ENCODE measurements around the gene SLC2A8. TPM values are rescaled to one million over a fixed set of nuclear protein-coding genes. Genes with fewer than 3 reads are reported as not detected.

The SLC2A8 gene
- total RNA-seq, 1 experiment from 2014 or later, result 144 TPM

DNA sequence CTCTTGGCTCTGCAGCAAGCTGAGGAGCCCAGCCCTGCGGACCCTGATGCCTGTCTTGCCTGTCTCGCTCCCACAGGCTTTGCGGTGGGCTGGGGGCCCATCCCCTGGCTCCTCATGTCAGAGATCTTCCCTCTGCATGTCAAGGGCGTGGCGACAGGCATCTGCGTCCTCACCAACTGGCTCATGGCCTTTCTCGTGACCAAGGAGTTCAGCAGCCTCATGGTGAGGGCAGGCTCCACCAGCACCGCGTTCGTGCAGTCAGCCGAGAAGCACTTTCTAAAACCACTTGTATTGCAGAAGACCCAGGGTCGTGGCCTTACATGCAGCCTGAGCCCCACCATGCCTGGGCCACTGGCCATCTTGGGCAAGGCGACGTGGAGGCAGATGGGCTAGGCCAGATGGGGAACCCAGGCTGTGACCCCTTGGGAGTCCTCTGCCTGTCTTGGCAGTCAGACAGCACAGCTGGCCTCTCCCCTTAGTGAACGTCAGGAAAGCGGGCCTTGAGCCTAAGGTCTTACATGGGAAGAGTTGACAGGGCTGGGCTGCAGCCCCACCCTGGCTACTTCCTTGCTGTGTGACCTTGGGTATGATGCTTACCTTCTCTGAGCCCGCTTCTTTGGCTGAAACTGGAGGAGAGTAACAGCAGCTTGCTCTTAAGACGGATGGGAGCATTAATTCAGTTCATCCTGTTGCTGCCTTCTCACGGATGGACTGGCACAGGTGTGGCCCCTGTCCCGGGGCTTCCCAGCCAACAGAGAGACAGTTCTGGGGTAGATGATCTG lies 8.6 kb downstream of the SLC2A8 start:
- H3K36me3 ChIP-seq (ENCODE audit: control insufficient read depth, insufficient read depth, low read length), result peaks cover 2% of the 10 kb centered on the region
- intact Hi-C loops (cut with micrococcal nuclease; ENCODE audit: unreplicated experiment), result loop anchor here (2.0 kb wide), 1 partner anchor 45 kb away; no protein-coding TSS in a partner anchor
- peaks cover 60% of the 10 kb centered on the region for H3K36me3 Mint-ChIP-seq (ENCODE audit: insufficient read depth, unreplicated experiment)
- H3K4me3 ChIP-seq (ENCODE audit: low read depth, low read length), result no peak overlapping the region
- ChIA-PET CTCF (no interaction called here), POLR2A (no interaction called here)
- H3K9me3 ChIP-seq, result no peaks in the 10 kb centered on the region
- H3K4me3 Mint-ChIP-seq (ENCODE audit: unreplicated experiment), result no peak overlapping the region
- DNase-seq, result peak in 1 of 2 experiments; percentile 35
- H3K9me3 Mint-ChIP-seq (ENCODE audit: unreplicated experiment), result no peaks in the 10 kb centered on the region
- H3K27ac Mint-ChIP-seq (ENCODE audit: unreplicated experiment), result peak overlapping the region; percentile 61
- H3K4me1 ChIP-seq, result no peaks in the 10 kb centered on the region
- no TSS peak for BruUV-seq (replicated peaks)
- H3K4me1 Mint-ChIP-seq (ENCODE audit: low read depth, unreplicated experiment), result peaks cover 9% of the 10 kb centered on the region
- TF ChIP-seq, protein P1, sequence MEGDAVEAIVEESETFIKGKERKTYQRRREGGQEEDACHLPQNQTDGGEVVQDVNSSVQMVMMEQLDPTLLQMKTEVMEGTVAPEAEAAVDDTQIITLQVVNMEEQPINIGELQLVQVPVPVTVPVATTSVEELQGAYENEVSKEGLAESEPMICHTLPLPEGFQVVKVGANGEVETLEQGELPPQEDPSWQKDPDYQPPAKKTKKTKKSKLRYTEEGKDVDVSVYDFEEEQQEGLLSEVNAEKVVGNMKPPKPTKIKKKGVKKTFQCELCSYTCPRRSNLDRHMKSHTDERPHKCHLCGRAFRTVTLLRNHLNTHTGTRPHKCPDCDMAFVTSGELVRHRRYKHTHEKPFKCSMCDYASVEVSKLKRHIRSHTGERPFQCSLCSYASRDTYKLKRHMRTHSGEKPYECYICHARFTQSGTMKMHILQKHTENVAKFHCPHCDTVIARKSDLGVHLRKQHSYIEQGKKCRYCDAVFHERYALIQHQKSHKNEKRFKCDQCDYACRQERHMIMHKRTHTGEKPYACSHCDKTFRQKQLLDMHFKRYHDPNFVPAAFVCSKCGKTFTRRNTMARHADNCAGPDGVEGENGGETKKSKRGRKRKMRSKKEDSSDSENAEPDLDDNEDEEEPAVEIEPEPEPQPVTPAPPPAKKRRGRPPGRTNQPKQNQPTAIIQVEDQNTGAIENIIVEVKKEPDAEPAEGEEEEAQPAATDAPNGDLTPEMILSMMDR (IDR thresholded peaks at IDR 0.05; ENCODE audit: insufficient read depth in 1 of 2, low read depth in 1 of 2, low read length in 1 of 2, severe bottlenecking in 1 of 2, unreplicated experiment in 1 of 2), result no peak
- H3K27me3 ChIP-seq (replicated peaks; ENCODE audit: control insufficient read depth, insufficient read depth, low read length), result no peaks in the 10 kb centered on the region
- no peaks in the 10 kb centered on the region for H3K27me3 Mint-ChIP-seq (ENCODE audit: insufficient read depth, unreplicated experiment)

DNA sequence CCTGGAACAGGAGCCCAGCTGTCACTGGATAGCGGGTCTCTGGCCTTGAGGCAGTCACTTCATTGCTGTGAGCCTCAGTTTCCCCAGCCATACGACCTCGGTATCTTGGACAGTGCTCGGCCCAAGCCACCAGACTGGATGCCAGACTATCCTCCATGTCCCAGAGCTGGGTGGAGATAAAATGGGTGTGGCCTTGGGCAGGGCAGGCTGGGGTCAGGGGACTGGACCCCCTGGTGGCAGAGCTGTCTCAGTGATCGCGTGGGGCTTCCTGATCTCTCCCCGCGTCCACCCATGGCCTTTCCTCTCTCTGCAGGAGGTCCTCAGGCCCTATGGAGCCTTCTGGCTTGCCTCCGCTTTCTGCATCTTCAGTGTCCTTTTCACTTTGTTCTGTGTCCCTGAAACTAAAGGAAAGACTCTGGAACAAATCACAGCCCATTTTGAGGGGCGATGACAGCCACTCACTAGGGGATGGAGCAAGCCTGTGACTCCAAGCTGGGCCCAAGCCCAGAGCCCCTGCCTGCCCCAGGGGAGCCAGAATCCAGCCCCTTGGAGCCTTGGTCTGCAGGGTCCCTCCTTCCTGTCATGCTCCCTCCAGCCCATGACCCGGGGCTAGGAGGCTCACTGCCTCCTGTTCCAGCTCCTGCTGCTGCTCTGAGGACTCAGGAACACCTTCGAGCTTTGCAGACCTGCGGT lies 10.0 kb downstream of the SLC2A8 start:
- Histone ChIP-seq H3K4me1 (no peaks in the 10 kb centered on the region), H3K36me3 (ENCODE audit: control insufficient read depth, insufficient read depth, low read length) (peaks cover 2% of the 10 kb centered on the region), H3K27me3 (replicated peaks; ENCODE audit: control insufficient read depth, insufficient read depth, low read length) (no peaks in the 10 kb centered on the region), H3K9me3 (no peaks in the 10 kb centered on the region), H3K4me3 (ENCODE audit: low read depth, low read length) (no peak overlapping the region)
- TSS peak; percentile 39 for BruUV-seq (replicated peaks)
- CTCF ChIA-PET, result interaction anchor here (1.2 to 1.3 kb wide), 2 partner anchors 10 to 46 kb away, joined by 3 to 5 read pairs; partner anchors contain the start of gene SLC2A8
- Mint-ChIP-seq H3K27me3 (ENCODE audit: insufficient read depth, unreplicated experiment) (no peaks in the 10 kb centered on the region), H3K9me3 (ENCODE audit: unreplicated experiment) (no peaks in the 10 kb centered on the region), H3K36me3 (ENCODE audit: insufficient read depth, unreplicated experiment) (peaks cover 58% of the 10 kb centered on the region), H3K4me3 (ENCODE audit: unreplicated experiment) (no peak overlapping the region), H3K4me1 (ENCODE audit: low read depth, unreplicated experiment) (peaks cover 9% of the 10 kb centered on the region), H3K27ac (ENCODE audit: unreplicated experiment) (peak overlapping the region; percentile 76)
- POLR2A ChIA-PET, result interaction anchor here (1.1 to 1.4 kb wide), 2 partner anchors 14 to 38 kb away, joined by 3 to 12 read pairs; no protein-coding TSS in a partner anchor
- intact Hi-C loops (cut with micrococcal nuclease; ENCODE audit: unreplicated experiment), result loop anchor here (2.0 kb wide), 1 partner anchor 46 kb away; no protein-coding TSS in a partner anchor
- TF ChIP-seq, protein P1 (IDR thresholded peaks at IDR 0.05; ENCODE audit: insufficient read depth in 1 of 2, low read depth in 1 of 2, low read length in 1 of 2, severe bottlenecking in 1 of 2, unreplicated experiment in 1 of 2), result no peak
- no peak for DNase-seq

DNA sequence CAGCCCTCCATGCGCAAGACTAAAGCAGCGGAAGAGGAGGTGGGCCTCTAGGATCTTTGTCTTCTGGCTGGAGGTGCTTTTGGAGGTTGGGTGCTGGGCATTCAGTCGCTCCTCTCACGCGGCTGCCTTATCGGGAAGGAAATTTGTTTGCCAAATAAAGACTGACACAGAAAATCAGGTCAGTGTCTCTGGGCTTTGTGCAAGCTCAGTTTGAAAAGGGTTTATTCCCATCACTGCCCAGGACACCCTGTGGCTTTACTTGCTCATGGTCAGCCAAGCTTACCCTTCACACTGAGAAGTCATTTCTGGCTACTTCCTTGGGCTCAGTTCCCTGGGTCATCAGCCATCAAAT lies 10.5 kb downstream of the SLC2A8 start:
- peaks cover 60% of the 10 kb centered on the region for H3K36me3 Mint-ChIP-seq (ENCODE audit: insufficient read depth, unreplicated experiment)
- no TSS peak for BruUV-seq (replicated peaks)

More for the DNA sequence above, 10.5 kb downstream of the SLC2A8 start:
- Mint-ChIP-seq H3K27ac (ENCODE audit: unreplicated experiment) (peak overlapping the region; percentile 76), H3K9me3 (ENCODE audit: unreplicated experiment) (no peaks in the 10 kb centered on the region), H3K4me3 (ENCODE audit: unreplicated experiment) (no peak overlapping the region), H3K27me3 (ENCODE audit: insufficient read depth, unreplicated experiment) (no peaks in the 10 kb centered on the region), H3K4me1 (ENCODE audit: low read depth, unreplicated experiment) (peaks cover 9% of the 10 kb centered on the region)
- TF ChIP-seq, protein P1 (IDR thresholded peaks at IDR 0.05; ENCODE audit: insufficient read depth in 1 of 2, low read depth in 1 of 2, low read length in 1 of 2, severe bottlenecking in 1 of 2, unreplicated experiment in 1 of 2), result no peak
- intact Hi-C loops (cut with micrococcal nuclease; ENCODE audit: unreplicated experiment), result loop anchor here (2.0 kb wide), 1 partner anchor 47 kb away; no protein-coding TSS in a partner anchor
- H3K27me3 ChIP-seq (replicated peaks; ENCODE audit: control insufficient read depth, insufficient read depth, low read length), result no peaks in the 10 kb centered on the region
- H3K4me3 ChIP-seq (ENCODE audit: low read depth, low read length), result no peak overlapping the region
- H3K9me3 ChIP-seq, result no peaks in the 10 kb centered on the region
- ChIA-PET CTCF (interaction anchor here (0.7 to 1.3 kb wide), 2 partner anchors 47 to 92 kb away, joined by 3 read pairs; no protein-coding TSS in a partner anchor), POLR2A (interaction anchor here (1.1 to 1.4 kb wide), 2 partner anchors 13 to 38 kb away, joined by 3 to 12 read pairs; no protein-coding TSS in a partner anchor)
- no peaks in the 10 kb centered on the region for H3K4me1 ChIP-seq
- H3K36me3 ChIP-seq (ENCODE audit: control insufficient read depth, insufficient read depth, low read length), result peaks cover 2% of the 10 kb centered on the region
- DNase-seq, result no peak
